NCI-H526 (cell line): ENCODE results near the gene IP6K2.
"Not testable (repeated sequence)": the region's sequence is repeated elsewhere in the genome, so short reads cannot be mapped to it uniquely, and the experiment has no call there.

Experiments used
- DNase-seq, 2 experiments: peaks; one replicate each; lab custom pipeline; 2025; lab: John Stamatoyannopoulos, UW

Gene IP6K2

DNA sequence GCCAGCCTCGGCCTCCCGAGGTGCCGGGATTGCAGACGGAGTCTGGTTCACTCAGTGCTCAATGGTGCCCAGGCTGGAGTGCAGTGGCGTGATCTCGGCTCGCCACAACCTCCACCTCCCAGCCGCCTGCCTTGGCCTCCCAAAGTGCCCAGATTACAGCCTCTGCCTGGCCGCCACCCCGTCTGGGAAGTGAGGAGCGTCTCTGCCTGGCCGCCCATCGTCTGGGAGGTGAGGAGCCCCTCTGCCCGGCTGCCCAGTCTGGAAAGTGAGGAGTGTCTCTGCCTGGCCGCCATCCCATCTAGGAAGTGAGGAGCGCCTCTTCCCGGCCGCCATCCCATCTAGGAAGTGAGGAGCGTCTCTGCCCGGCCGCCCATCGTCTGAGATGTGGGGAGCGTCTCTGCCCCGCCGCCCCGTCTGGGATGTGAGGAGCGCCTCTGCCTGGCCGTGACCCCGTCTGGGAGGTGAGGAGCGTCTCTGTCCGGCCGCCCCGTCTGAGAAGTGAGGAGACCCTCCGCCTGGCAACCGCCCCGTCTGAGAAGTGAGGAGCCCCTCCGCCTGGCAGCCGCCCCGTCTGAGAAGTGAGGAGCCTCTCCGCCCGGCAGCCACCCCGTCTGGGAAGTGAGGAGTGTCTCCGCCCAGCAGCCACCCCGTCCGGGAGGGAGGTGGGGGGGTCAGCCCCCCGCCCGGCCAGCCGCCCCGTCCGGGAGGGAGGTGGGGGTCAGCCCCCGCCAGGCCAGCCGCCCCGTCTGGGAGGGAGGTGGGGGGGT is 16.9 kb upstream of the IP6K2 start:
- DNase-seq: not testable (repeated sequence)

DNA sequence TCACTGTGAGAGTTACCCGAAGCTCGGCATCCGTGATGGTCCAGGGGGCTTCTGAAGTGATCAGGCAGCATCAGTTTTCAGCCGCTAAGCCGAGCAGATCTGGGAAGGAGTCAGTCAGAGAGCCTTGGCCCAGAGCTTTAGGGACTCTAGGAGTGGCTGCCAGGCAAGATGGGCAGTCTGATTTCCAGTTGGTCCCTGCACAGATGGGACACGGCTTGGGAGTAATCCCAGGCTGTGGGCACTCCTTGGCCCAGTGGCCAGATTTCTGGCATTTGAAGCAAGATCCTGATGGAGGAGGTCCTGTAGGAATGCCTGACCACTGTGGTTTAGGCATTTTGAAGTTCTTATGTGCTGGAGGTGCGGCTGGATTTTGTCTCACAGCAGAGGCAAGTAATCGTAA is 10.5 kb upstream of the IP6K2 start:
- DNase-seq: no peak

GRCh38 chr3:48725185-48725855 is 8.3 kb upstream of the IP6K2 start:
- not testable (repeated sequence) for DNase-seq

DNA sequence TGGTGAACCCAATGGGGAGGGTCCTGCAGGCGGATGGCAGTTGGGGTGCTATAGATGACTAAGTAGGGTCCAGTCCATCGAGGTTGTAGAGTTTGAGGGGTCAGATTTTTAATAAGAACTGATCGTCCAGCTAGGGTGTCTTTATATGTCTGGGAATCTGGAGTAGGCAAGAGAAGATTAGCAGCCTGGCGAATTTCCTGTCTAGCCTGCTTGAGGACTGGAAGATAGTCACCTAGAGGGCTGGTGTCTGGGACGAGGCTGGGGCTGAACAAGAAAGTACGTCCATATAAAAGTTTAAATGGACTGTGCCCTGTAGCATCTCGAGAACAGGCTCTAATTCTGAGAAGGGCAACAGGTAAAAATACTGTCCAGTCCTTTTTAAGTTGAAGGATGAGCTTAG is 6.7 kb upstream of the IP6K2 start:
- DNase-seq: no peak

DNA sequence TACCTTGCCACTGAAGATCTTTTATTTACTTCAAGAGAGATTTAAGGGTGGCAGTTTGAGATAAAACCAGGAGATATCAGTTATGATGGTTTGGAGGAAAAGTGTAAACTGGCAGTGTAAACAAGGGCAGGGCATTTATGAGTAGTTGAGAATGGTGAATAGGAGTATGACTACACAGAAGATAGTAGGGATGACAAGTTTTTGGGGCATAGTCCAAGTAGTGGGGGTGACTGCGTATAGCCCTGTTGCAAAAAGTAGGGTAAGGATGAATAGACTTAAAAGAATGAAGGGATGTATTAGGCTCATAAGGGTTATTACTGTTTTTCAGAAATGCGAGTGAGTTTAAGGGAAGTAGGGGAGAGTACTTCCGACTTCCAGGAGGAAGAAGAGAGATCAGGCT is 6.3 kb upstream of the IP6K2 start:
- not testable (repeated sequence) for DNase-seq

GRCh38 chr3:48716508-48716981 is 476 bp downstream of the IP6K2 start:
- peak; percentile 12 to 51 for DNase-seq

DNA sequence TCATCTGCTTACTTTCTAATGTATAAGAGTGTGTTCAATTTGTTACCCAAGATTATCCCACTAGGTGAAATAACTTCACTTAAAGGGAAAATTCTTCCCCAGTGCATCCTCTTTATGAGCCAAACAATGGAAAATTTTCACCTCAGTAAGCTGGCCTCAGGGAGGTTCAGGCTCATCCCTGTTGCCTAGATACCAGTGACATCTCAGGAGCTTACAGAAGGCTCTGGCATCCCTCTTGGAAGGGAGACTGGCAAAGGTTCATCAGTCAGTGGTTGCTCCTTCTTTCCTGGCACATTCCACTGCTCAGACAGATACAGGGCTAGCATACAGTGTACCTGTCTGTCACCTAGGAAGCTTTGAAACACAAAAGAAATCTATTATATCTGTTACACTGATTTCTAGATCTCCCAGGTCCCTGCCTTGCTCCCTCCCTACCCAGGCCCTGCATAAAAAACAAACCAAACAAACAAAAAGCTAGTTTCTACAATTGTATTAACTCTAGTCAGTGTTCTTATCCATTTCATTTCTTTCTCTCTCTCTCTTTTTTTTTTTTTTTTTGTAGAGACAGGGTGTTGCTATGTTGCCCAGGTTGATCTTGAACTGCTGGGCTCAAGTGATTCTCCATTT is 1.7 kb downstream of the IP6K2 start:
- DNase-seq: peak in 1 of 2 experiments; percentile 19

- DNase-seq: no peak
Measured at GRCh38 chr3:48711727-48712126, 5.3 kb downstream of the IP6K2 start.

GRCh38 chr3:48709051-48709461 is 8.0 kb downstream of the IP6K2 start:
- DNase-seq: no peak

DNA sequence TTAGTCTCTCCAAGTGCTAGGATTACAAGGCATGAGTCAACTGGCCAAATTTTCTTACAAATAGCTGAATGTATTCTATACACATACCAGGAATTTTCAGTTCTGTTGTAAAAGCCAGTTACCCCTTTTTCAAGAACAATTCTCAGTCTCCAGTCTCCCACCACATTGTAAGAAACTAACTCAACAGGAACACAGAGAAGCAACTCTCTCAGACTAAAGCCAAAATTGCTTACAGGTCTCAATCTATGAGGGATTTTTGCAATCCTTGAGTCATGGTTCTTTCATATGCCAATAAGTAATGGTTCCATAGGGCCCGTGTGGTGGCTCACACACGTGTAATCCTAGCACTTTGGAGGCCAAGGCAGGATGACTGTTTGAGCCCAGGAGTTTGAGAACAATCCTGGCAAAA is 8.5 kb downstream of the IP6K2 start:
- no peak for DNase-seq

- no peak for DNase-seq
Measured at GRCh38 chr3:48707157-48707556, 9.9 kb downstream of the IP6K2 start.

DNA sequence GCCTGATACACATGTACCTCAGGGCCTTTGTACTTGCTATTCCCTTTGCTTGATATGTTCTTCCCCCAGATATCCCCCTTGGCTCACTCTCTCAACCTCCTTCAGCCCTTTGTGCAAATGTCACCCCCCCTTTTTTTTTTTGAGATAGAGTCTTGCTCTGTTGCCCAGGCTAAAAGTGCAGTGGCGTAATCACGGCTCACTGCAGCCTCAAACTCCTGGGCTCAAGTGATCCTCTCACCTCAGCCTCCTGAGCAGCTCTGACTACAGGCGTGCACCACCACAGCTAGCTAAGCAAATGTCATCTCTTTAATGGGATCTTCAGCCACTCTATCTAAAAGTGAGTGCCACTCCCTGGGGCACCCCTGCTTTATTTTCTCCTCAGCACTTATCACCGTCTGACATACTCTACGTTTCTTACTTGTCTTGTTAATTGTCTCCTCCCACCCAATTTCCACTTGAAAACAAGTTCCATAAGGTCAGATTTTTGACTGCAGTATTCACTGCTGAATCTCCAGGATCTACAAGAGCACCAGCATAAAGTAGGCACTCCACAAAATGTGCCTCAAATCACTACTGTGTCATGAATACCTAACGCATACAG is 14.6 kb downstream of the IP6K2 start:
- no peak for DNase-seq

GRCh38 chr3:48700731-48701405 is 16.2 kb downstream of the IP6K2 start:
- no peak for DNase-seq

DNA sequence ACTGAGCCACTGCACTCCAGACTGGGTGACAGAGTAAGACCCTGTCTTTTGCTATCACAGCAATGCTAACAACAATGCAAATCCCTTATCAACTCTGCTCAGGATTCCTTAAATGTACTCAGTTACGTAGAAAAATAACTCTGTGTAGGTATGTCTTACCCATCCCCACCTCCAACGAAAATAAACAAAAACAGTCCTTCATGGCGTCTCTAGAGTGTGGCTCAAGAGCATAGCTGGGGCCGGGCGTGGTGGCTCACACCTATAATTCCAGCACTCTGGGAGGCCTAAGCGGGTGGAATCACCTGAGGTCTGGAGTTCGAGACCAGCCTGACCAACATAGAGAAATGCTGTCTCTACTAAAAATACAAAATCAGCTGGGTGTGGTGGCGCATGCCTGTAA is 18.1 kb downstream of the IP6K2 start:
- no peak for DNase-seq

GRCh38 chr3:48697952-48698351 is 19.1 kb downstream of the IP6K2 start:
- no peak for DNase-seq

- no peak for DNase-seq
Measured at GRCh38 chr3:48696601-48697000, 20.4 kb downstream of the IP6K2 start.

DNA sequence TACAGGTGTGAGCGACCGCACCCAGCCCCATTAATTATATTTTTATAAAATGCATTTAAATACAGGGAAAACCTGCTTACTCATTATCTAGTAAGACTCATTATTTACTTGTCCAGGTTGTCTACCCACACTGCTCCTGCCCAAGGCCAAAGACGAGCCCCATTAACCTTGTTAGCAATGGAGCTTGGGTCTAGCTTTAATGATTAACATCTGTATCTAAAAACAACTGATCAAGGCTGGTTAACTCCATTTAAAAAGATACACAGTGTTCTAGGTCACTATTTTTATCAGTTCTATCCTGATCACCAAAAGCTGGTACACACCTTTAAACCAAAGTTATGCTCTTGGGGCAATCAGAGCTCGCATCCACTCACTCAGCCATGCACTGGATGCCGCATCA is 20.9 kb downstream of the IP6K2 start:
- DNase-seq: no peak

- DNase-seq: no peak
Measured at GRCh38 chr3:48695393-48695753, 21.6 kb downstream of the IP6K2 start.

GRCh38 chr3:48694610-48695392 is 22.2 kb downstream of the IP6K2 start:
- no peak for DNase-seq

- no peak for DNase-seq
Measured at GRCh38 chr3:48693826-48694225, 23.2 kb downstream of the IP6K2 start.

DNA sequence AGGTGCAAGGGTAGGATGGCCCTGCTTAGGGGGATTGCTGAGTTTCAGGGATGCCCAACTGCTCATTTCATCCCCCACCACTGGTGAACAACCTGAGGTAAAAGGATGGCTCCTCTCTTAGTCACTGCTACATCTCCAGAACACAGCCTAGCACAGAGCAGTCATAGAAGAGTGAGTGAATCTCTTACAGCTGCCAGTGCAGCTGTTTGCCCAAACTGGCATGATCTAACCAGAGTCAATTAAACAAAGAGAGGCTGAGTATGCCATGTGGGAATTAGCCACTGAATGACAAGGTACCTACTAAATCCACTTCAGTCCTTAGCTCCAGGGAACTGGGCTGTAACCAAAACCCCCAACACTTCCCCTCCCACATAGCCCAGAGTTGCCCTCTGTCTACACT is 24.5 kb downstream of the IP6K2 start:
- DNase-seq: no peak
